Activated effector memory CD4-positive, alpha-beta T cell treated with Interleukin-2 at 50 U/mL for 16 hours (primary cell): ENCODE data around the gene NFAM1.

Source experiments
- DNase-seq: peaks from one replicate; pipeline ENCODE4 v3.0.0-alpha.2; 2020

Gene NFAM1

GRCh38 chr22:42356533-42356932, 75.7 kb downstream of the NFAM1 start:
- no peak for DNase-seq

GRCh38 chr22:42353883-42354727, 78.1 kb downstream of the NFAM1 start:
- DNase-seq, result no peak

- no peak for DNase-seq
These were observed 81.8 kb downstream of the NFAM1 start for GRCh38 chr22:42350373-42350772.

- DNase-seq, result no peak
These were observed 84.8 kb downstream of the NFAM1 start for GRCh38 chr22:42347281-42347824.

GRCh38 chr22:42346722-42347121, 85.5 kb downstream of the NFAM1 start:
- DNase-seq, result no peak

- no peak for DNase-seq
These were observed 86.7 kb downstream of the NFAM1 start for GRCh38 chr22:42345458-42345857.

- DNase-seq, result no peak
These were observed 87.8 kb downstream of the NFAM1 start for GRCh38 chr22:42344361-42344905.

GRCh38 chr22:42343531-42344081, 88.6 kb downstream of the NFAM1 start:
- no peak for DNase-seq

GRCh38 chr22:42343121-42343454, 89.1 kb downstream of the NFAM1 start:
- no peak for DNase-seq

- DNase-seq, result no peak
These were observed 89.6 kb downstream of the NFAM1 start for GRCh38 chr22:42342426-42343120.

- DNase-seq, result no peak
These were observed 90.4 kb downstream of the NFAM1 start for GRCh38 chr22:42341779-42342178.

- no peak for DNase-seq
These were observed 91.3 kb downstream of the NFAM1 start for GRCh38 chr22:42340829-42341383.

- DNase-seq, result no peak
These were observed 92.1 kb downstream of the NFAM1 start for GRCh38 chr22:42340150-42340549.

GRCh38 chr22:42338479-42338878, 93.7 kb downstream of the NFAM1 start:
- no peak for DNase-seq

GRCh38 chr22:42337356-42337755, 94.8 kb downstream of the NFAM1 start:
- no peak for DNase-seq

GRCh38 chr22:42336527-42337227, 95.5 kb downstream of the NFAM1 start:
- DNase-seq, result no peak

- DNase-seq, result no peak
These were observed 96.3 kb downstream of the NFAM1 start for GRCh38 chr22:42335839-42336378.

- DNase-seq, result no peak
These were observed 97.2 kb downstream of the NFAM1 start for GRCh38 chr22:42334875-42335512.

- no peak for DNase-seq
These were observed 98.7 kb downstream of the NFAM1 start for GRCh38 chr22:42333544-42333943.

GRCh38 chr22:42332089-42332488, 100.1 kb downstream of the NFAM1 start:
- no peak for DNase-seq

- no peak for DNase-seq
These were observed 101.2 kb downstream of the NFAM1 start for GRCh38 chr22:42331014-42331413.
